ENCODE measurements around the gene UNC13D.
"Not testable (repeated sequence)": the region's sequence is repeated elsewhere in the genome, so short reads cannot be mapped to it uniquely, and the experiment has no call there.

Gene UNC13D

GRCh38 chr17:75843577-75844529 lies at the start of gene UNC13D:
Gene UNC13D, minus strand, starts transcription at chr17:75844404. Its CDS starts 67 bp downstream, at chr17:75844337.
- peak; percentile 48 for DNase-seq (ENCODE audit: low read depth)

- DNase-seq (ENCODE audit: low read depth) = no peak
These were observed 49.3 kb upstream of the UNC13D start for GRCh38 chr17:75893305-75894048.

GRCh38 chr17:75892556-75893224 lies 48.5 kb upstream of the UNC13D start:
- no peak for DNase-seq (ENCODE audit: low read depth)

- DNase-seq (ENCODE audit: low read depth) = no peak
These were observed 47.7 kb upstream of the UNC13D start for GRCh38 chr17:75891605-75892555.

GRCh38 chr17:75891022-75891604 lies 46.9 kb upstream of the UNC13D start:
- no peak for DNase-seq (ENCODE audit: low read depth)

GRCh38 chr17:75889454-75889853 lies 45.2 kb upstream of the UNC13D start:
- no peak for DNase-seq (ENCODE audit: low read depth)

- DNase-seq (ENCODE audit: low read depth) = no peak
These were observed 44.3 kb upstream of the UNC13D start for GRCh38 chr17:75888484-75888883.

GRCh38 chr17:75885860-75886259 lies 41.7 kb upstream of the UNC13D start:
- not testable (repeated sequence) for DNase-seq (ENCODE audit: low read depth)

GRCh38 chr17:75885431-75885830 lies 41.2 kb upstream of the UNC13D start:
- DNase-seq (ENCODE audit: low read depth) = no peak

GRCh38 chr17:75881678-75882454 lies 37.7 kb upstream of the UNC13D start:
- DNase-seq (ENCODE audit: low read depth) = no peak

GRCh38 chr17:75880266-75880665 lies 36.1 kb upstream of the UNC13D start:
- DNase-seq (ENCODE audit: low read depth) = no peak

GRCh38 chr17:75878174-75878998 lies 34.2 kb upstream of the UNC13D start, which contains the start of gene TRIM47:
Gene TRIM47, minus strand, starts transcription at chr17:75878581. Its CDS starts 33 bp downstream, at chr17:75878548.
- peak; percentile 26 for DNase-seq (ENCODE audit: low read depth)

GRCh38 chr17:75877752-75878173 lies 33.6 kb upstream of the UNC13D start:
- peak; percentile 74 for DNase-seq (ENCODE audit: low read depth)

GRCh38 chr17:75876938-75877751 lies 32.9 kb upstream of the UNC13D start:
- peak; percentile 38 for DNase-seq (ENCODE audit: low read depth)

- peak; percentile 65 for DNase-seq (ENCODE audit: low read depth)
These were observed 32.2 kb upstream of the UNC13D start for GRCh38 chr17:75876190-75876937.

- no peak for DNase-seq (ENCODE audit: low read depth)
These were observed 31.7 kb upstream of the UNC13D start for GRCh38 chr17:75875940-75876189.

GRCh38 chr17:75875182-75875939 lies 31.2 kb upstream of the UNC13D start:
- DNase-seq (ENCODE audit: low read depth) = no peak
